DND-41 (cell line): ENCODE data around the gene STT3B.

Experiments
- ATAC-seq: fragments of 200-7000 bp; cut with Tn5 transposase; 3 replicates; pipeline ENCODE4 v1.9.1; 2021; ENCODE audit warnings: low read depth; ENCODE audit not compliant: insufficient read depth
- DNase-seq: peaks from one replicate; pipeline ENCODE4 v3.0.0-alpha.2; 2020
- H2AFZ ChIP-seq: 2 replicates; pipeline ENCODE4 v1.6.0; 2012; ENCODE audit warnings: low read depth, low read length
- H3K27ac ChIP-seq: 2 replicates; pipeline ENCODE4 v1.5.1; 2012; ENCODE audit warnings: low read length, inconsistent platforms
- H3K27me3 ChIP-seq: fragments of 200-600 bp; sonication (generic); 2 replicates; pipeline ENCODE4 v1.6.0; 2012; ENCODE audit warnings: low read length, mild to moderate bottlenecking, inconsistent platforms; ENCODE audit not compliant: insufficient read depth, poor library complexity
- H3K36me3 ChIP-seq: 2 replicates; pipeline ENCODE4 v1.5.1; 2012; ENCODE audit warnings: low read length, inconsistent platforms; ENCODE audit not compliant: insufficient read depth
- H3K4me1 ChIP-seq: 2 replicates; pipeline ENCODE4 v1.5.1; 2012; ENCODE audit warnings: mild to moderate bottlenecking, low read length; ENCODE audit not compliant: insufficient read depth
- H3K4me2 ChIP-seq: 2 replicates; pipeline ENCODE4 v1.6.0; 2012; ENCODE audit warnings: mild to moderate bottlenecking, moderate library complexity, low read length, inconsistent platforms; ENCODE audit not compliant: insufficient read depth
- H3K4me3 ChIP-seq, 2 experiments: fragments of 200-600 bp in 1 of 2; shearing (Covaris generic) in 1 of 2; 2 replicates each; pipeline ENCODE4 v1.5.1; 2012 to 2016; ENCODE audit warnings: inconsistent platforms in 2 of 2, low read length in 2 of 2, mild to moderate bottlenecking in 2 of 2, low read depth in 1 of 2, moderate library complexity in 1 of 2
- H3K79me2 ChIP-seq: 2 replicates; pipeline ENCODE4 v1.6.0; 2012; ENCODE audit warnings: low read length, inconsistent platforms; ENCODE audit not compliant: insufficient read depth
- H3K9ac ChIP-seq: 2 replicates; pipeline ENCODE4 v1.6.0; 2012; ENCODE audit warnings: low read depth, mild to moderate bottlenecking, inconsistent platforms, low read length, moderate library complexity
- H3K9me3 ChIP-seq: 2 replicates; pipeline ENCODE4 v1.5.1; 2012; ENCODE audit warnings: low read length, moderate library complexity, mild to moderate bottlenecking, inconsistent platforms; ENCODE audit not compliant: insufficient read depth, severe bottlenecking
- H4K20me1 ChIP-seq: 2 replicates; pipeline ENCODE4 v1.6.0; 2012; ENCODE audit warnings: low read length; ENCODE audit not compliant: insufficient read depth
- EZH2 ChIP-seq: IDR thresholded peaks from 3 replicates; pipeline ENCODE4 v1.6.1; 2012; ENCODE audit warnings: borderline replicate concordance, low read depth, mild to moderate bottlenecking, moderate library complexity, low read length, inconsistent platforms; ENCODE audit not compliant: severe bottlenecking
- TF ChIP-seq, protein P1 (sequence below): IDR thresholded peaks from 2 replicates; pipeline ENCODE4 v1.5.1; 2012; ENCODE audit warnings: borderline replicate concordance, low read length, moderate library complexity, mild to moderate bottlenecking; ENCODE audit not compliant: poor library complexity, severe bottlenecking; ENCODE audit errors: extremely low read depth

STT3B gene

DNA sequence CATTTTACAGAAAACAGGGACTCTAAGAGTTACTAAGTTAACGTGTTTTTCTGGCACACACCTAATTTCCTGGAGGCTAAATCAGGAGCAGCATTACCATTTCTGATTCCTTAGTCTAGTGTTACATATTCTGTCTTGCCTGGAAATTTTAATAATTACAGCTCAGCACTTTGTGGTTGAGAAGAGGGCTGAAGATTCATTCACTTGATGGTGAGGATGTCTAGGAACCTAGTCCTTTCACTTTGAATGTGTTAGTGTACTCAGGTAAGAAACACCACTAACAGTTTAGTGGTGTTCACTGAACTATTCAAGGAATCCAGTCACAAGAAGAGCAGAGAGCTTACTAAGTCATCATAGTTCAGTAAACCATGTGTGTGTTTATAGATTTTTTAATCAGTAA, 102.8 kb downstream of the STT3B start:
- H4K20me1 ChIP-seq = no peaks in the 10 kb centered on the region
- H3K9me3 ChIP-seq = no peaks in the 10 kb centered on the region
- no peaks in the 10 kb centered on the region for H3K79me2 ChIP-seq
- no peak overlapping the region for H3K4me2 ChIP-seq
- DNase-seq (no peak), ATAC-seq (peak; percentile 37; the same call in 1 of the 3 replicates)
- H3K4me3 ChIP-seq = no peak overlapping the region
- no peak for TF ChIP-seq EZH2
- TF ChIP-seq, protein P1, sequence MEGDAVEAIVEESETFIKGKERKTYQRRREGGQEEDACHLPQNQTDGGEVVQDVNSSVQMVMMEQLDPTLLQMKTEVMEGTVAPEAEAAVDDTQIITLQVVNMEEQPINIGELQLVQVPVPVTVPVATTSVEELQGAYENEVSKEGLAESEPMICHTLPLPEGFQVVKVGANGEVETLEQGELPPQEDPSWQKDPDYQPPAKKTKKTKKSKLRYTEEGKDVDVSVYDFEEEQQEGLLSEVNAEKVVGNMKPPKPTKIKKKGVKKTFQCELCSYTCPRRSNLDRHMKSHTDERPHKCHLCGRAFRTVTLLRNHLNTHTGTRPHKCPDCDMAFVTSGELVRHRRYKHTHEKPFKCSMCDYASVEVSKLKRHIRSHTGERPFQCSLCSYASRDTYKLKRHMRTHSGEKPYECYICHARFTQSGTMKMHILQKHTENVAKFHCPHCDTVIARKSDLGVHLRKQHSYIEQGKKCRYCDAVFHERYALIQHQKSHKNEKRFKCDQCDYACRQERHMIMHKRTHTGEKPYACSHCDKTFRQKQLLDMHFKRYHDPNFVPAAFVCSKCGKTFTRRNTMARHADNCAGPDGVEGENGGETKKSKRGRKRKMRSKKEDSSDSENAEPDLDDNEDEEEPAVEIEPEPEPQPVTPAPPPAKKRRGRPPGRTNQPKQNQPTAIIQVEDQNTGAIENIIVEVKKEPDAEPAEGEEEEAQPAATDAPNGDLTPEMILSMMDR = no peak
- peaks cover 29% of the 10 kb centered on the region for H3K4me1 ChIP-seq
- H3K27ac ChIP-seq = 0 out of 2 replicates have a peak overlapping the region, but pooled peaks have one; percentile 9
- no peaks in the 10 kb centered on the region for H3K27me3 ChIP-seq
- H2AFZ ChIP-seq = no peak overlapping the region
- H3K9ac ChIP-seq = no peak overlapping the region
- H3K36me3 ChIP-seq = peaks cover 64% of the 10 kb centered on the region

DNA sequence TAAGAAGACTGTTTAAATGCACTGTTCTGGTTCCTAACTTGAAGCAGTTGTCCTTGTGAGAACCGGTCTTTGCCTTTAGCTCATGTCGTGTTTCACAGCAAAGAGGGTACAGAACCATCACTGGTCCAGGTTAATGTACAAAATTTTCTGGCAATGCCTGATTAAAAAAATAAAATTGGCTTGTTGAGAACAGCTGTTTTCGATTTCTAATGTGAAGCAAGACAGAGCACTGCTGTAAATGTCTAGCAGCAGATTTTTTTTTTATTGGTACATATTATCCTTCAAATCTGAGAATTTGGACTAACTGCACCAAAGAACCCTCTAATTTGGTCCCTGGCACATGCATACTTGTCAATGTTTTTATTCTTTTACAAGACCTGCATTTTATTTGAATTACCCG, 103.3 kb downstream of the STT3B start:
- no peak for DNase-seq
- H3K4me1 ChIP-seq = peaks cover 29% of the 10 kb centered on the region
- H3K27me3 ChIP-seq = no peaks in the 10 kb centered on the region
- no peaks in the 10 kb centered on the region for H3K79me2 ChIP-seq
- H2AFZ ChIP-seq = no peak overlapping the region
- H3K4me2 ChIP-seq = no peak overlapping the region
- TF ChIP-seq, protein P1 = no peak
- TF ChIP-seq EZH2 = no peak
- H3K9ac ChIP-seq = no peak overlapping the region
- H3K27ac ChIP-seq = no peak overlapping the region
- H4K20me1 ChIP-seq = no peaks in the 10 kb centered on the region
- no peaks in the 10 kb centered on the region for H3K9me3 ChIP-seq
- H3K4me3 ChIP-seq = no peak overlapping the region
- H3K36me3 ChIP-seq = peaks cover 59% of the 10 kb centered on the region
- ATAC-seq = no peak

DNA sequence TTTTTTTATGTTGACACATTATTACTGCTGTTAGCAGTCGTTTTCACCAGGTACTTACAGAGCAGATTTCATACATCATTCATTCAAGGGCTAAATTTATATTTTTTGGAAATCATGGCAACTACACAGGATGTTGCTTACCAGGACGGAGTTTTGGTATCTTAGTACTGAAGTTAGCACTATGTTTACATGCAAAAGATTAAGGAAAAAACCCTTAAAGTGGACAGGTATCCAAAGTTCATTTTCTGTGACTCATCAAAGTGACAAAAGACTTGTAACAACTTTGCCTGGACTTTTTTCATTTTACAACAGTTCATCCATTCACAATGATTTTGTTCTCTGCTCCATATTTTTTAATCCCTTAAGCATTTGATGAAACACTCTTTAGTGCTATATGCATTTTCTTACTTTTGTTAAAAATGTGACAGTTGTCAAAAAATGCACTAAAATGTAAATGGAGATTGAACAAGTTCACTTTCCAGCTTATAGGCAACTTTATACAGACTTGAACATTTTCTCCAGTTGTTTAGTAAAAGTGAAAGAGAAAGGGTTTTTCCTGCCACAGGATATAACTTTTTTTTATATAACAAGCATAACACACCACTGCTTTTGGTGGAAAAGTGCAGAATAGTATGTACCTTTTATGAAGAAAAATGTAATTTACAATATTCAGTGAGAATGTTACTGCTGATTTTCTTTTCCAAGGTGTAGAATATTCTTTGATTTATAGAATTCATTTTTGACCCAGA, 104.1 kb downstream of the STT3B start:
- TF ChIP-seq, protein P1 = no peak
- no peak for TF ChIP-seq EZH2
- Histone ChIP-seq H2AFZ (no peak overlapping the region), H3K9me3 (no peaks in the 10 kb centered on the region), H3K9ac (no peak overlapping the region), H3K4me1 (peaks cover 29% of the 10 kb centered on the region), H3K4me2 (no peak overlapping the region), H3K36me3 (peaks cover 51% of the 10 kb centered on the region), H3K4me3 (no peak overlapping the region), H3K27ac (peak overlapping the region; percentile 48; the same call in 1 of the 2 replicates), H3K27me3 (no peaks in the 10 kb centered on the region), H3K79me2 (no peaks in the 10 kb centered on the region), H4K20me1 (no peaks in the 10 kb centered on the region)
- DNase-seq = no peak
- ATAC-seq = peak; percentile 61
